ENCODE data around the gene ABCA9.
"Not testable (repeated sequence)": the region's sequence is repeated elsewhere in the genome, so short reads cannot be mapped to it uniquely, and the experiment has no call there.

ABCA9 gene

DNA sequence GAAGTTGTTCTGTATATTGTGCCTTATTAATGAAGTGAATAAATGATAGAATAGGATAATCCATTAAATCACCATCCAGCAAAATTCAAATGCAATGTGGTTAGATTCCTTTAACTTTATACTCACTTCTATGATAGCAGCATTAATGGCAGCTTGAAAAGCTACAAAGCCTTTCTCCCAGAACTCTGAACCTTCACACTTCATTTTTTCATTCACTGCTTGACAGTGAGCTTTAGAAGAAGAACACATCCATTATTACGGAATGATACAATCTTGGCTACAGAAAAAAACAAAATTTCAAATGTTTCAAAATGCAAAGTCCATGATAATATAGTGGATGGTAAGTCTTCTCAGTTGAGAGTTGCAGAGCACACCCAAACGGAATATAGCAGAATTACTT lies 16.4 kb downstream of the ABCA9 start:
- DNase-seq, result no peak

- DNase-seq, result no peak
Measured at GRCh38 chr17:69043098-69043734, 17.5 kb downstream of the ABCA9 start.

DNA sequence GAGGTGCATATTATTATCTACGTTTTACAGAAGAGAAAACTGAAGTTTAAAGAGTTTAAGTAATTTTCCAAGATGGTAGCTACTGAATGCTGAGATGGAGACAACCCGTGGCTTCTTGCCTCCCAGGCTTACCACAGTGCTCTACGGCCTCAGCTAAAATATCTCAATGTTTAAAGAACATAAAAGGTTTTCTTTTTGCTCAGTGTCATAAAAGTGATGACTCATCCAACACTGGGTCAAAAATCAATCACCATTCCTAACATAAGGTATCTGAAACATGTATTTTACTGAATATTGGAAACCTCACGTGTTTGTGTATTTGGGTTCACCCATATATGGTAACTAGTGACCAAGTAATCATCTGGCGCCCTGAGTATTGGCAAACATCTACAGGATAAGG lies 18.4 kb downstream of the ABCA9 start:
- DNase-seq, result no peak

DNA sequence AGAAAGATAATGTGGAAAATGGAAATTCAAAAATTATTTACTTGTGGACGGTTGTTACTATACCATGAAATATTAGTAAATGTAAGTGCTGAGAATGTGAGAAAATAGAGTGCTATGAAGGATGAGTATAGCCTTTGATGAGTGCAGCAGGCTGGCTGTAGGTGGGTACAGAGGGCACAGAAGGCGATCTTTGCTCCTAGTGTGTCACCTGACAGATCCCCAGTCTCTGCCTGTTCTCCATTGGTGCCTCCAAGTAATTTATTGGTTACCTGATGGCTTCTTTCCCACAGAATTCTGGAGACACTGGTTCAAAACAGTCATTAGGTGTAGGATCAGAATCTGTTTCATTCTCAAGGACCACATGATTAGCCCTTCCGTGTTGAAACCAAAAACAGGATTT lies 28.9 kb downstream of the ABCA9 start:
- DNase-seq, result no peak

DNA sequence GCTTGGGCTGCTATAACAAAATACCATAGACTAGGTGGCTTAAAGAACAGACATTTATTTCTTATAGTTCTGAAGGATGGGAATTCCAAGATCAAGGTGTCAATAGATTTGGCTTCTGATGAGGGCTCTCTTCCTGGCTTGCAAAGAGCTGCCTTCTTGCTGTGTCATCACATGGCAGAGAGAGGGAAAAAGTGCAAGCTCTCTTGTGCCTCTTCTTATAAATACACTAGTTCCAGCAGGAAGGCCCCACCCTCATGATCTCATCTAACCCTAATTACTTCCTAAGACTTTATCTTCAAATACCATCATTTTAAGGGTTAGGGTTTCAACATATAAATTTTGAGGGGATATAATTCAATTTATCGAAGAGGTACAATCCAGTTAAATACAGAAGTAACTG lies 30.6 kb downstream of the ABCA9 start:
- no peak for DNase-seq

DNA sequence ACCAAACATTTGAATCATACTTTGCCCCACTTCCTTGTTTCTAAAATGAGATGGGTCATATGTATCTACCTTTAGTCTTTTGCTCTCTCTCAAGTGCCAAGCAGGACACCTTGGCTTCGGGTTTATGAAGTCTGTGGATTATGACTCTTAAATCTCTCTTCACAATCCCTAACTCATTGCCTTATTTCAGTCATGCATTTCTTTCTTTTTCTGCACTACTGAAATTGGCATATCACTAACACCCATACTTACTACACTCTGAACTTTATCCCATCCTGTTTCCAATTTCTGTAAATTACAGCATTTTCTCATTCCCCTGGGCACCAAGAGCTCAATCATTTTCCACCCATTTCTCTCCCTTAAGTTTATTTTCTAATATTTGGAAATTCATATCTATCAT lies 42.0 kb downstream of the ABCA9 start:
- DNase-seq, result no peak

- DNase-seq, result no peak
Measured at GRCh38 chr17:69018022-69018615, 42.6 kb downstream of the ABCA9 start.

DNA sequence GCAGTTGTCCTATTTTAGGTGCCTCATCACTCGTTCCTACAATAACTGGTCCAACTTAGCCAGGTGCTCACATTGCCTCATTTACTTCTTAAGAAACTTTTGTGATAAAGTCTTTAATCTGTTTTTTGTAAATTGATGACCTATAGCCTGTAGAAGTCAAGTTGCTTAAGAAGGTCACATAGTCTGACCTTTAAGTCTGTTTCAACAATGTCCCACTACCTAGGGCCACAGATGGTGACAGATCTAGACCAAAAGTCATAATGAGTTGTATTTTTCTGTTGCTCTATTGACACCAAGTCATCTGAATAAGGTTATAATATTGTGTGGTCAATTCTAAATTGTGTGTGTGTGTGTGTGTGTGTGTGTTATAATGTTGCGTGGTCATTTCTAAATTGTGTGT lies 45.1 kb downstream of the ABCA9 start:
- no peak for DNase-seq

GRCh38 chr17:69012895-69013805 lies 47.6 kb downstream of the ABCA9 start:
- DNase-seq, result no peak

DNA sequence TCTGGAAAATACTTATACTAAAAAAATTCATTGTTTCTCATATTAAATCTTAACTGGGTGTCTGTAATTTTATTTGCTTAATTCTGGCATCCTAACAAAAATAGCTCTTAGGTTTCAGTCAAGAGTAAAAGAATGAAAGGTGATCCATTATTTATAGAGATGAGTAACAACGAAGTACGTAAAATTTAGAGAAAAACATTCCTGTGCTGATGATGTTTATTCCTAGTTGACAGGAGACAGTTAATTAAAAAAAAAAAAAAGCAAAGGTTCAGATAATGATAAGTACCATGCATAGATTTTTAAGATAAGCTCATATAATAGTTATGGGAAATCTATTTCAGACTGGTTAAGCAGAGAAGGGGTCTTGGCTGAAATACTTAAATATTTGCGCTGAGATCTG lies 50.8 kb downstream of the ABCA9 start:
- DNase-seq, result no peak

DNA sequence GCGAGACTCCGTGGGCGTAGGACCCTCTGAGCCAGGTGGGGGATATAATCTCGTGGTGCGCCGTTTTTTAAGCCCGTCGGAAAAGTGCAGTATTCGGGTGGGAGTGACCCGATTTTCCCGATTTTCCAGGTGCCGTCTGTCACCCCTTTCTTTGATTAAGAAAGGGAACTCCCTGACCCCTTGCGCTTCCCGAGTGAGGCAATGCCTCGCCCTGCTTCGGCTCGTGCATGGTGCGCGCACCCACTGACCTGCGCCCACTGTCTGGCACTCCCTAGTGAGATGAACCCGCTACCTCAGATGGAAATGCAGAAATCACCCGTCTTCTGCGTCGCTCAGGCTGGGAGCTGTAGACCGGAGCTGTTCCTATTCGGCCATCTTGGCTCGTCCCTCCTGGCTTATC lies 56.0 kb downstream of the ABCA9 start:
- DNase-seq, result not testable (repeated sequence)

DNA sequence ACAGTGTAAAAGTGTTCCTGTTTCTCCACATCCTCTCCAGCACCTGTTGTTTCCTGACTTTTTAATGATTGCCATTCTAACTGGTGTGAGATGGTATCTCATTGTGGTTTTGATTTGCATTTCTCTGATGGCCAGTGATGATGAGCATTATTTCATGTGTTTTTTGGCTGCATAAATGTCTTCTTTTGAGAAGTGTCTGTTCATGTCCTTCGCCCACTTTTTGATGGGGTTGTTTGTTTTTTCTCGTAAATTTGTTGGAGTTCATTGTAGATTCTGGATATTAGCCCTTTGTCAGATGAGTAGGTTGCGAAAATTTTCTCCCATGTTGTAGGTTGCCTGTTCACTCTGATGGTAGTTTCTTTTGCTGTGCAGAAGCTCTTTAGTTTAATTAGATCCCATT lies 61.0 kb downstream of the ABCA9 start:
- not testable (repeated sequence) for DNase-seq

- DNase-seq, result no peak
Measured at GRCh38 chr17:68993112-68993511, 67.6 kb downstream of the ABCA9 start.

DNA sequence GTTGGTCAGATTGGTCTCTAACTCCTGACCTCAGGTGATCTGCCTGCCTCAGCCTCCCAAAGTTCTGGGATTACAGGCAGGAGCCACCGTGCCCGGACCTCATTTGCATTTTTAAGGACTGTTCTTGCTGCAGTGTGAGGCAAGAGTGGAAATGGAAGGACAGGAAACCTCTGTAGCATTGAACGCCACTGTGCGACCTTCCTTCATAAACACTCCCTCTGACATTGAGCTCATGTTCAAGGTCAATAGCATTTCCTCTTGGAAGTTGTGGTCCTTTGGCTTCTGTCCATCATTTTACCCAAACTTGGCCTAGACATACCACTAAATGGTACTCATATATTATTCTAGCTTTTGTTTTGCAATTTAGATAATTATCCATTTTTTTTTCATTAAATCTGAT lies 72.8 kb downstream of the ABCA9 start:
- no peak for DNase-seq

DNA sequence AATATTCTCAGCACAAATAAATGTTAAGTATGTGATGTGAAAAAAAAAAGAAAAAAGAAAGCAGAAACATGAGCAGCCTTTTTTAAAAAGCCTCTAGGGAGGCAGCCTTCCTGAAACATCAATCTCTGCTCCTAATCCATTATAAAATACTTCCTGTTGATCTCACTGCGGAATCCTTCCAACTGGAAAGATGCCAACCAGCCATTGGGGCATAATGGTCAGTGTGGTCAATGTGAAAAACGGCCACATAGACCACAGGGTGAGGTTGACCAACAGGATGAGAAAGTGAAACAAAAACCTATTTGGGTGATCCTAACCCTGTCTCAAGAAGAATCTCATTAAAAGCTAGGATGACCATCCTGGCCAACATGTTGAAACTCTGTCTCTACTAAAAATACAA lies 79.4 kb downstream of the ABCA9 start:
- peak in 3 of 51 donors; percentile 3 to 9 (median 6) for DNase-seq

- no peak for DNase-seq
Measured at GRCh38 chr17:68973098-68973846, 87.5 kb downstream of the ABCA9 start.

DNA sequence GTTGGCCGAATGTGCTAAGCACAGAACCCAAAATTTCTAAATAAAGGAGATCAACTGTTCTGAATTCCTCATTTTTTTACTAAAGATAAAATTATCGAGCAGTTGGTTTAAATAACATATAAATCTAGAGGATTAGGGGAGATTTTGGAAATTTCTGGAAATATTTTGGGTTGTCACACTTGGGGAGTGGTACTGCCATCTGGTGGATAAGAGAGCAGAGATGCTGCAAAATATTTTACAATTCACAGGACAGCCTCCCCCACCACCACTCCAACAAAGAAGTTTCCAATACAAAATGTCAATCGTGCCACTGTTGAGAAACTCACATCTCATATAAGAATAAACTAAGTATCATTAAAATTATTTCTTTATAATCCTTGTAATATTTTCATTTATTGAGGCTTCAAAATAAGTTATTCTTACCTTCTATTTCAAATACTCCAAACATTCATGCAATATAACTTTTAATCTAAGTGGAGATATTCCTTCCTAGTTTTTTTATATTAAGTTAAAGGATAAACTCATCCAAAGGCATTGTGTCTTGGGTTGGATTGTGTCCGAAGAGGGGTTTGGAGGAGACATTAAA lies 88.5 kb downstream of the ABCA9 start:
- peak in 12 of 51 donors; percentile 2 to 69 (median 12) for DNase-seq

DNA sequence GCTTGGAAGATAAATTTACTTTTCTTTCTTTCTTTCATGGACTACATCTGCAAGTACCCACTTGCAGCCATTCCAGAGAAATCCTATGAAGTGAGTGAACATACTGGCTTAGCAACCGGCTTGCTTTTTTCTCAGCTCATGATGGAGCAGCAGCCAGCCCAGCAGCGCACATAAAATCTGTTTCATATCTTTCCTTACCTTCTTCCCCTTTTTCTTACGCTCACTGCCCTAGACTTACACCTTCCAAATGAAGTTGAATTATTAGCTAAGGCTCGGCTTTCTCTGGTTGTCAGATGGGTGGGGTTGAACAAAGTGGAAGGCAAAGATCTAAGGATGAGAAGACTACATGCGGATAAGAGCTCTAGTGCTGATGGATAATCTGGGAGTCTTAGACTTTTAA lies 91.6 kb downstream of the ABCA9 start:
- DNase-seq, result no peak

- DNase-seq, result no peak
Measured at GRCh38 chr17:68963958-68964357, 96.8 kb downstream of the ABCA9 start.

DNA sequence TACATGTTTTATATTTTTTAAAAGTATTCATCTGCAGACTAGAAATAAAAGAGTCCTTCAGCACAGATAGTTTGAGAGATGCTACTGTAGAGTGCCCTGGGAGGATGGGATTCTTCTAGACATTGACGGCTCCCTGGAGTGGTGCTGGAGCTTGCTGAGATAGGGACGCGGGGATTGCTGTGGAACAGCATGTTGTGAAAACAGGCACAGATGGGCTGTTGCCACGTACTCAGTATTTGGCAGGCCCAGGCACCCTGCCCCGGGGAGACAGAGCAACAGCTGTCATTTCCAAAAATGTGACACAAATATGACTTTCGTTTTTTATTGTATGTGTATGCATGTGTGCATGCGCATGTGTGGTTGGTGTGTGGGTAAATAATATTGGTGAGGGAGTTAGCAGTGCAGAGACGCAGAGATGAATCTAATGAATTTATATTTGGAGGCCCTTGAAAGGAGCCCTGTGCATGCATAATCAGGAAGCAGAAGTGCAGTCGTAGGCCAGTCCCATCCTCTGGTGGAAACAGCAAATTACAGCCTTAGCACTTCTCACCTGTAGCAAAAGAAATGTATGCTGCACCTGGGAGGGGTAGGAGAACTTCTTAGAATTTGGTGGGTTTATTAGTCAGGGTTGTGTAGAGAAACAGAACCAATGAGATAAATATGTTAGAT lies 99.4 kb downstream of the ABCA9 start:
- DNase-seq, result peak in 1 of 51 donors; percentile 6

DNA sequence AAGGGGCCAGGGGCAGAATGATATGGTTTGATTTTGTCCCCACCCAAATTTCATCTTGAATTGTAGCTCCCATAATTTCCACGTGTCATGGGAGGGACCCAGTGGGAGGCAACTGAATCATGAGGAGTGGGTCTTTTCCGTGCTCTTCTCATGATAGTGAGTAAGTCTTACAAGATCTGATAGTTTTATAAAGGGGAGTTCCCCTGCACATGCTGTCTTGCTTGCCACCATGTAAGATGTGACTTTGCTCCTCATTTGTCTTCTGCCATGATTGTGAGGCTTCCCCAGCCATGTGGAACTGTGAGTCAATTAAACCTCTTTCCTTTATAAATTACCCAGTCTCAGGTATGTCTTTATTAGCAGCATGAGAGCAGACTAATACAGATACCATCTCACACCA lies 101.6 kb downstream of the ABCA9 start:
- DNase-seq, result not testable (repeated sequence)
